Ovary (tissue), 3 donors: ENCODE results near the gene CCDC148.

Experiments used
- CTCF ChIP-seq, 3 donors: fragments of 450-650 bp in 2 of 3; fragments of 200-600 bp in 1 of 3; IDR thresholded peaks; one replicate each; pipeline versions ENCODE4 v1.5.1 to v1.8.0; 2016 to 2022; ENCODE audit warnings: antibody characterized with exemption in 3 of 3, mild to moderate bottlenecking in 1 of 3
- EP300 ChIP-seq: sonication (generic); formaldehyde crosslinking; IDR thresholded peaks from one replicate; pipeline ENCODE4 v1.6.1; 2017; ENCODE audit warnings: antibody characterized with exemption
- POLR2A ChIP-seq: fragments of 450-650 bp; IDR thresholded peaks from one replicate; pipeline ENCODE4 v1.6.1; 2017; ENCODE audit warnings: antibody characterized with exemption, mild to moderate bottlenecking, moderate library complexity
- donor health status: DM: no; HTN: no; CAD: no.

GRCh38 chr2:158388159-158388558 lies 68.4 kb downstream of the CCDC148 start:
- TF ChIP-seq CTCF (IDR thresholded peaks at IDR 0.05) (no peak), POLR2A (no peak), EP300 (no peak)
